ENCODE measurements around the gene NTPCR.
A peak's percentile ranks its signal among the peaks of the same experiment; 100 is the strongest.

NTPCR gene

GRCh38 chr1:232950197-232951176 is at the start of gene NTPCR (continued):
- TF ChIP-seq REPIN1 (tag by site-specific recombination; IDR thresholded peaks at IDR 0.05; ENCODE audit: low read depth) (no peak), ZSCAN16 (tag by site-specific recombination; IDR thresholded peaks at IDR 0.05) (no peak), ZNF433 (tag by site-specific recombination; IDR thresholded peaks at IDR 0.05; ENCODE audit: low read depth) (no peak), ZNF394 (tag by site-specific recombination; IDR thresholded peaks at IDR 0.05; ENCODE audit: borderline replicate concordance) (peak; percentile 50; the same call in 1 of the 2 replicates), ZNF777 (tag by site-specific recombination; IDR thresholded peaks at IDR 0.05; ENCODE audit: borderline replicate concordance) (no peak), ZNF426 (tag by site-specific recombination; IDR thresholded peaks at IDR 0.05) (no peak), ZNF202 (tag by site-specific recombination; IDR thresholded peaks at IDR 0.05; ENCODE audit: borderline replicate concordance) (no peak), ZNF555 (tag by site-specific recombination; conservative IDR thresholded peaks at IDR 0.05) (no peak), ZNF37A (tag by site-specific recombination; IDR thresholded peaks at IDR 0.05) (no peak), OVOL3 (tag by site-specific recombination; IDR thresholded peaks at IDR 0.05) (no peak), ZNF341 (tag by site-specific recombination; IDR thresholded peaks at IDR 0.05; ENCODE audit: low read depth) (no peak)

DNA sequence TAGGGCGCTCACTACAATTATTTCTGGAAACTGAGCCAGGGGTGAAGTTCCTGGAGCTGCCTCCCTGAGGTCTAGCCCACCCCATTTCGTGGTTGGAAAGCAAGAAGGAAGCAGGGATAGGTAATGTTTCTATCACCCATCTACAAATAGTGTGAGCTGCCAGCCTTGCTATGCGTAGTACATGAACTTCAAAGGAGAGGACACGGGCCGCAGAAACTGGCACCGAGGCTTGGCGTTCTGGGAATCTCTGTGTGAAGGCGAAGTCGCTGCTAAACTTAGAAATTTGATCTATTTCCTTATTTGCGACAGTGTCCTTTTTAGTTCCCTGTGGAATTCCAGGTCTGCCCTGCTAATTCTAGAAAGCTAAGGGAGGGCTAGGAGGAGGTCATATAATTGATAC is 49.6 kb upstream of the NTPCR start:
- Histone ChIP-seq H3K4me1 (ENCODE audit: control insufficient read depth, insufficient read depth, low read length) (no peaks in the 10 kb centered on the region), H3K4me3 (ENCODE audit: low read depth, low read length) (no peak overlapping the region), H3K36me3 (ENCODE audit: control insufficient read depth in 2 of 2, insufficient read depth in 1 of 2, low read length in 2 of 2) (no peaks in the 10 kb centered on the region), H3K27ac (ENCODE audit: extremely low read depth, low read depth, low read length) (no peak overlapping the region), H3K9me3 (ENCODE audit: control insufficient read depth, insufficient read depth, low read depth, low read length) (no peaks in the 10 kb centered on the region)
- no peak for TF ChIP-seq ZNF791 (tag by site-specific recombination; IDR thresholded peaks at IDR 0.05)
- no peak for TF ChIP-seq ZNF558 (tag by site-specific recombination; IDR thresholded peaks at IDR 0.05)
- TF ChIP-seq, protein P1, sequence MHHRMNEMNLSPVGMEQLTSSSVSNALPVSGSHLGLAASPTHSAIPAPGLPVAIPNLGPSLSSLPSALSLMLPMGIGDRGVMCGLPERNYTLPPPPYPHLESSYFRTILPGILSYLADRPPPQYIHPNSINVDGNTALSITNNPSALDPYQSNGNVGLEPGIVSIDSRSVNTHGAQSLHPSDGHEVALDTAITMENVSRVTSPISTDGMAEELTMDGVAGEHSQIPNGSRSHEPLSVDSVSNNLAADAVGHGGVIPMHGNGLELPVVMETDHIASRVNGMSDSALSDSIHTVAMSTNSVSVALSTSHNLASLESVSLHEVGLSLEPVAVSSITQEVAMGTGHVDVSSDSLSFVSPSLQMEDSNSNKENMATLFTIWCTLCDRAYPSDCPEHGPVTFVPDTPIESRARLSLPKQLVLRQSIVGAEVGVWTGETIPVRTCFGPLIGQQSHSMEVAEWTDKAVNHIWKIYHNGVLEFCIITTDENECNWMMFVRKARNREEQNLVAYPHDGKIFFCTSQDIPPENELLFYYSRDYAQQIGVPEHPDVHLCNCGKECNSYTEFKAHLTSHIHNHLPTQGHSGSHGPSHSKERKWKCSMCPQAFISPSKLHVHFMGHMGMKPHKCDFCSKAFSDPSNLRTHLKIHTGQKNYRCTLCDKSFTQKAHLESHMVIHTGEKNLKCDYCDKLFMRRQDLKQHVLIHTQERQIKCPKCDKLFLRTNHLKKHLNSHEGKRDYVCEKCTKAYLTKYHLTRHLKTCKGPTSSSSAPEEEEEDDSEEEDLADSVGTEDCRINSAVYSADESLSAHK (tag by site-specific recombination; IDR thresholded peaks at IDR 0.05): no peak
- no peak for TF ChIP-seq MEIS1 (CRISPR knock-in tag; IDR thresholded peaks at IDR 0.05; ENCODE audit: borderline replicate concordance)
- TF ChIP-seq ZNF585B (tag by site-specific recombination; IDR thresholded peaks at IDR 0.05): no peak
- TF ChIP-seq ZSCAN23 (tag by site-specific recombination; IDR thresholded peaks at IDR 0.05): no peak
- TF ChIP-seq, protein P2, sequence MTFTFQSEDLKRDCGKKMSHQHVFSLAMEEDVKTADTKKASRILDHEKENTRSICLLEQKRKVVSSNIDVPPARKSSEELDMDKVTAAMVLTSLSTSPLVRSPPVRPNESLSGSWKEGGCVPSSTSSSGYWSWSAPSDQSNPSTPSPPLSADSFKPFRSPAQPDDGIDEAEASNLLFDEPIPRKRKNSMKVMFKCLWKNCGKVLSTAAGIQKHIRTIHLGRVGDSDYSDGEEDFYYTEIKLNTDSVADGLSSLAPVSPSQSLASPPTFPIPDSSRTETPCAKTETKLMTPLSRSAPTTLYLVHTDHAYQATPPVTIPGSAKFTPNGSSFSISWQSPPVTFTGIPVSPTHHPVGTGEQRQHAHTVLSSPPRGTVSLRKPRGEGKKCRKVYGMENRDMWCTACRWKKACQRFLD (tag by site-specific recombination; IDR thresholded peaks at IDR 0.05): no peak
- TF ChIP-seq ZBTB49 (tag by site-specific recombination; IDR thresholded peaks at IDR 0.05; ENCODE audit: low read depth): no peak
- ChIA-PET POLR2A (no interaction called here), CTCF (interaction anchor here (6.4 kb wide), 1 partner anchor 21 kb away, joined by 45 read pairs; no protein-coding TSS in a partner anchor)

Data from HEK293 (cell line).